Fibroblast of villous mesenchyme (primary cell): ENCODE results near the gene RNU7-1. TPM values are rescaled to one million over a fixed set of nuclear protein-coding genes. Genes with fewer than 3 reads are reported as not detected.

Experiments used
- DNase-seq: peaks from one replicate; pipeline ENCODE4 v3.0.0-alpha.2; 2010; ENCODE audit warnings: low read depth
- H3K4me3 ChIP-seq: 2 replicates; pipeline ENCODE4 v1.5.1; 2011; ENCODE audit warnings: low read depth, mild to moderate bottlenecking, low read length
- total RNA-seq: library from RNA; depleted of rRNA; stranded (reverse); fragments of >200 nt; gene quantifications from 2 replicates; pipeline ENCODE4 v1.2.3, GENCODE V29; 2012
- TF ChIP-seq, protein P1 (sequence below): IDR thresholded peaks from 2 replicates; pipeline ENCODE4 v1.5.1; 2012; ENCODE audit warnings: low read depth, mild to moderate bottlenecking, low read length; ENCODE audit not compliant: insufficient read depth

The RNU7-1 gene
- total RNA-seq, 1 donor = not detected

GRCh38 chr12:6978188-6978587 lies 34.6 kb downstream of the RNU7-1 start:
- TF ChIP-seq, protein P1, sequence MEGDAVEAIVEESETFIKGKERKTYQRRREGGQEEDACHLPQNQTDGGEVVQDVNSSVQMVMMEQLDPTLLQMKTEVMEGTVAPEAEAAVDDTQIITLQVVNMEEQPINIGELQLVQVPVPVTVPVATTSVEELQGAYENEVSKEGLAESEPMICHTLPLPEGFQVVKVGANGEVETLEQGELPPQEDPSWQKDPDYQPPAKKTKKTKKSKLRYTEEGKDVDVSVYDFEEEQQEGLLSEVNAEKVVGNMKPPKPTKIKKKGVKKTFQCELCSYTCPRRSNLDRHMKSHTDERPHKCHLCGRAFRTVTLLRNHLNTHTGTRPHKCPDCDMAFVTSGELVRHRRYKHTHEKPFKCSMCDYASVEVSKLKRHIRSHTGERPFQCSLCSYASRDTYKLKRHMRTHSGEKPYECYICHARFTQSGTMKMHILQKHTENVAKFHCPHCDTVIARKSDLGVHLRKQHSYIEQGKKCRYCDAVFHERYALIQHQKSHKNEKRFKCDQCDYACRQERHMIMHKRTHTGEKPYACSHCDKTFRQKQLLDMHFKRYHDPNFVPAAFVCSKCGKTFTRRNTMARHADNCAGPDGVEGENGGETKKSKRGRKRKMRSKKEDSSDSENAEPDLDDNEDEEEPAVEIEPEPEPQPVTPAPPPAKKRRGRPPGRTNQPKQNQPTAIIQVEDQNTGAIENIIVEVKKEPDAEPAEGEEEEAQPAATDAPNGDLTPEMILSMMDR = no peak
- no peak overlapping the region for H3K4me3 ChIP-seq
- no peak for DNase-seq

DNA sequence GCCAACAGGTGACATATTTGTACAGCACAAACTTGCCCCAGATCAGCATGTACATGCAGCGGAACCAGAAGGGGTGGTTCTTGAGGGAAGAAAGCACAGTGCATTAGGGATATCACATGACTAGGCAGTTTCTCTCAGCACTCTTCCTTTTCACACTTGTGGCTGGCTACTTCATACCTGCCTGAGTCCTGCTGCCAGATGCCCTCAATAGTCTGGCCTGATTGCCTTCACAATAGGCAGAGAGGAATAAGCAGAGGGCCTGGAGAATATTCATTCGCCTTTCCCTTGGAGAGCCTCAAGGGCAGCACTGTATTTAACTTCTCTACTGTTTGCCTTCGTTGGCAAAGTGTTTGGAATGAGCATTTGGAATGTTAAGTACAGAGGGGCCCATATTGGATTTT lies 35.0 kb downstream of the RNU7-1 start:
- H3K4me3 ChIP-seq = no peak overlapping the region
- TF ChIP-seq, protein P1 = no peak
- DNase-seq = no peak

- no peak overlapping the region for H3K4me3 ChIP-seq
- DNase-seq = no peak
- TF ChIP-seq, protein P1 = no peak
Observed at GRCh38 chr12:6979021-6979420, 35.4 kb downstream of the RNU7-1 start.

GRCh38 chr12:6979453-6979852 lies 35.8 kb downstream of the RNU7-1 start:
- no peak overlapping the region for H3K4me3 ChIP-seq
- TF ChIP-seq, protein P1 = no peak
- no peak for DNase-seq

DNA sequence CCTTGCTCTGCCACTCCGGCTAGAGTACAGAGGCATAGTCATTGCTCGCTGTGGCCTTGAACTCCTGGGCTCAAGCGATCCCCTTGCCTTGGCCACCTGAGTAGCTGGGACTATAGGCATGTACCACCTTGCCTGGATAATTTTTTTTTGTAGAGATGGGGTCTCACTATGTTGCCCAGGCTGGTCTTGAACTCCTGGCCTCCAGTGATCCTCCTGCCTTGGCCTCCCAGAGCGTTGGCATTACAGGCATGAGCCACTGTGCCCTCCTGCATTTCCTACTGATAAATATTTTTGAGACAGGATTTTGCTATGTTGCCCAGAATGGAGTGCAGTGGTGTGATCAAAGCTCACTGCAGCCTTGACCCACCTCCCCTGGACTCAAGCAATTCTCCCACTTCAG lies 36.5 kb downstream of the RNU7-1 start:
- H3K4me3 ChIP-seq = no peak overlapping the region
- TF ChIP-seq, protein P1 = no peak
- no peak for DNase-seq

GRCh38 chr12:6980740-6981139 lies 37.1 kb downstream of the RNU7-1 start:
- TF ChIP-seq, protein P1 = no peak
- DNase-seq = no peak
- no peak overlapping the region for H3K4me3 ChIP-seq
